HCT116 (cell line): ENCODE data around the gene ZNF18. TPM values are rescaled to one million over a fixed set of nuclear protein-coding genes. Genes with fewer than 3 reads are reported as not detected.

Experiments
- ATAC-seq: fragments of 200-7000 bp; cut with Tn5 transposase; 2 replicates; pipeline ENCODE4 v1.9.1; 2020; ENCODE audit warnings: mild to moderate bottlenecking, moderate library complexity
- BruUV-seq: library from RNA; stranded (reverse); fragments of 400-500 nt; replicated peaks from 2 replicates; lab custom pipeline; 2021; lab: Mats Ljungman, UMichigan
- CTCF ChIA-PET: fragments of 300-600 bp; sonication (Branson Sonifier 250); formaldehyde crosslinking; loops from one replicate; lab custom pipeline; 2021; ENCODE audit warnings: antibody characterized with exemption; lab: Charles Lee
- POLR2A ChIA-PET: fragments of 300-600, 350-600 bp; sonication (Branson Sonifier 250); formaldehyde crosslinking; loops from one replicate; lab custom pipeline; 2021; ENCODE audit warnings: antibody characterized with exemption; lab: Charles Lee
- RAD21 ChIA-PET, 2 experiments: fragments of 300-600 bp; sonication (Branson Sonifier 250); formaldehyde crosslinking; loops; one replicate each; lab custom pipeline; 2023; ENCODE audit warnings: low total read pairs in 2 of 2; ENCODE audit not compliant: uncharacterized antibody in 2 of 2, unreplicated experiment in 2 of 2, low non-redundant PET in 1 of 2; lab: Charles Lee
- DNase-seq: peaks from one replicate; pipeline ENCODE4 v3.0.0-alpha.2; 2010; ENCODE audit warnings: low read depth, low spot score
- H2AFZ ChIP-seq: fragments of 200-600 bp; shearing (Covaris generic), sonication (generic); 2 replicates; pipeline ENCODE4 v1.6.1; 2017; ENCODE audit warnings: low read depth, mixed run types, mixed read lengths, antibody characterized with exemption, low read length; ENCODE audit not compliant: poor library complexity, severe bottlenecking
- H3K27ac ChIP-seq: 2 replicates; pipeline ENCODE4 v1.5.1; 2012; ENCODE audit warnings: low read depth, low read length
- H3K27me3 ChIP-seq: fragments of 200-600 bp; sonication (generic); 2 replicates; pipeline ENCODE4 v1.6.1; 2016; ENCODE audit warnings: mixed run types, low read length, mixed read lengths; ENCODE audit not compliant: insufficient read depth
- H3K36me3 ChIP-seq, 2 experiments: fragments of 200-500 bp in 1 of 2; fragments of 200-600 bp in 1 of 2; sonication (Bioruptor generic) in 1 of 2; sonication (generic) in 1 of 2; 2 replicates each; pipeline versions ENCODE4 v1.5.1 to v1.6.1; 2014 to 2016; ENCODE audit warnings: low read length in 2 of 2, inconsistent platforms in 1 of 2, mixed read lengths in 1 of 2, mixed run types in 1 of 2; ENCODE audit not compliant: insufficient read depth in 2 of 2, control insufficient read depth in 1 of 2
- H3K4me1 ChIP-seq, 2 experiments: fragments of 200-600 bp in 1 of 2; sonication (generic) in 1 of 2; 2 replicates each; pipeline versions ENCODE4 v1.5.1 to v1.6.1; 2012 to 2017; ENCODE audit warnings: low read length in 2 of 2, inconsistent platforms in 1 of 2, mild to moderate bottlenecking in 1 of 2, mixed read lengths in 1 of 2, mixed run types in 1 of 2, moderate library complexity in 1 of 2; ENCODE audit not compliant: insufficient read depth in 2 of 2, control insufficient read depth in 1 of 2
- H3K4me2 ChIP-seq: fragments of 200-600 bp; sonication (generic); 2 replicates; pipeline ENCODE4 v1.6.1; 2017; ENCODE audit warnings: mixed run types, low read length, mixed read lengths
- H3K4me3 ChIP-seq, 2 experiments: fragments of 200-600 bp in 1 of 2; sonication (generic) in 1 of 2; replicated peaks in 1 of 2; 2 replicates each; pipeline ENCODE4 v1.5.1; 2011 to 2016; ENCODE audit warnings: low read length in 2 of 2, control low read depth in 1 of 2, low read depth in 1 of 2, mild to moderate bottlenecking in 1 of 2, mixed read lengths in 1 of 2, mixed run types in 1 of 2
- H3K79me2 ChIP-seq: fragments of 200-600 bp; sonication (generic); 2 replicates; pipeline ENCODE4 v1.6.1; 2017; ENCODE audit warnings: mild to moderate bottlenecking, mixed run types, low read length, moderate library complexity, mixed read lengths; ENCODE audit not compliant: insufficient read depth
- H3K9ac ChIP-seq: fragments of 200-600 bp; sonication (generic); 2 replicates; pipeline ENCODE4 v1.6.1; 2016; ENCODE audit warnings: low read length, mixed read lengths
- H3K9me2 ChIP-seq: fragments of 200-600 bp; sonication (generic), shearing (Covaris generic); 2 replicates; pipeline ENCODE4 v1.6.1; 2017; ENCODE audit warnings: mixed run types, mild to moderate bottlenecking, moderate library complexity; ENCODE audit not compliant: insufficient read depth
- H3K9me3 ChIP-seq, 2 experiments: fragments of 200-500 bp in 1 of 2; fragments of 200-600 bp in 1 of 2; sonication (Bioruptor generic) in 1 of 2; sonication (generic) in 1 of 2; 2 replicates each; pipeline ENCODE4 v1.6.1; 2014 to 2017; ENCODE audit warnings: low read length in 2 of 2, mixed read lengths in 2 of 2, inconsistent platforms in 1 of 2, low read depth in 1 of 2, mild to moderate bottlenecking in 1 of 2, mixed run types in 1 of 2, moderate library complexity in 1 of 2; ENCODE audit not compliant: control insufficient read depth in 1 of 2, insufficient read depth in 1 of 2
- H4K20me1 ChIP-seq: fragments of 200-600 bp; sonication (generic), shearing (Covaris generic); 2 replicates; pipeline ENCODE4 v1.6.1; 2017; ENCODE audit warnings: mixed run types, mild to moderate bottlenecking, moderate library complexity; ENCODE audit not compliant: insufficient read depth
- ATF3 ChIP-seq: IDR thresholded peaks from 2 replicates; pipeline ENCODE4 v1.6.1; 2012
- CBX3 ChIP-seq: IDR thresholded peaks from 2 replicates; pipeline ENCODE4 v1.6.1; 2012; ENCODE audit warnings: low read depth
- CEBPB ChIP-seq: IDR thresholded peaks from 2 replicates; pipeline ENCODE4 v1.6.1; 2012; ENCODE audit warnings: low read depth
- EZH2 ChIP-seq: fragments of 200-600 bp; sonication (generic); IDR thresholded peaks from 2 replicates; pipeline ENCODE4 v1.6.1; 2017; ENCODE audit warnings: antibody characterized with exemption, mixed run types
- EZH2phosphoT487 ChIP-seq: fragments of 200-600 bp; IDR thresholded peaks from 2 replicates; pipeline ENCODE4 v1.6.1; 2018; ENCODE audit warnings: antibody characterized with exemption, borderline replicate concordance
- FOSL1 ChIP-seq: IDR thresholded peaks from 2 replicates; pipeline ENCODE4 v1.6.1; 2012; ENCODE audit warnings: low read depth
- JUND ChIP-seq: IDR thresholded peaks from 2 replicates; pipeline ENCODE4 v1.6.1; 2012
- POLR2A ChIP-seq: IDR thresholded peaks from 2 replicates; pipeline ENCODE4 v1.7.0; 2011; ENCODE audit warnings: borderline replicate concordance; ENCODE audit not compliant: insufficient read depth, insufficient read length; ENCODE audit errors: extremely low read depth
- POLR2AphosphoS5 ChIP-seq: IDR thresholded peaks from 2 replicates; pipeline ENCODE4 v1.6.1; 2011; ENCODE audit warnings: mild to moderate bottlenecking, low read depth, low read length, moderate library complexity
- RAD21 ChIP-seq: IDR thresholded peaks from 2 replicates; pipeline ENCODE4 v1.6.1; 2012; ENCODE audit warnings: low read depth, mild to moderate bottlenecking
- SIN3A ChIP-seq: IDR thresholded peaks from 2 replicates; pipeline ENCODE4 v1.6.1; 2012; ENCODE audit warnings: low read depth
- SP1 ChIP-seq: IDR thresholded peaks from 2 replicates; pipeline ENCODE4 v1.6.1; 2012; ENCODE audit warnings: low read depth
- SRF ChIP-seq: IDR thresholded peaks from 2 replicates; pipeline ENCODE4 v1.6.1; 2012; ENCODE audit warnings: low read depth
- TCF7L2 ChIP-seq: IDR thresholded peaks from 2 replicates; pipeline ENCODE4 v1.7.0; 2011; ENCODE audit warnings: borderline replicate concordance, inconsistent platforms; ENCODE audit not compliant: insufficient read depth, insufficient read length; ENCODE audit errors: extremely low read depth
- ZBTB33 ChIP-seq: IDR thresholded peaks from 2 replicates; pipeline ENCODE4 v1.6.1; 2011; ENCODE audit warnings: mild to moderate bottlenecking, low read length, moderate library complexity; ENCODE audit not compliant: insufficient replicate concordance; ENCODE audit errors: extremely low read depth
- ZFX ChIP-seq: fragments of 450-650 bp; IDR thresholded peaks from 2 replicates; pipeline ENCODE4 v1.6.1; 2017
- ZNF274 ChIP-seq: fragments of 200-500 bp; sonication (Bioruptor generic); IDR thresholded peaks from 2 replicates; pipeline ENCODE4 v1.6.1; 2014; ENCODE audit warnings: mild to moderate bottlenecking, low read depth, low read length, inconsistent platforms
- intact Hi-C: fragments of 100-400 bp; cut with micrococcal nuclease; formaldehyde crosslinking; loops from 2 replicates; pipeline ENCODE4 v1.10.0; 2022
- total RNA-seq: library from RNA; stranded (reverse); gene quantifications from one replicate; pipeline ENCODE4 v1.2.1, GENCODE V29; 2021; ENCODE audit not compliant: unreplicated experiment
- TF ChIP-seq, protein P1 (sequence below): IDR thresholded peaks from 2 replicates; pipeline ENCODE4 v1.6.1; 2012
- TF ChIP-seq, protein P2 (sequence below): IDR thresholded peaks from 2 replicates; pipeline ENCODE4 v1.6.1; 2012; ENCODE audit warnings: low read depth

The ZNF18 gene
- total RNA-seq, 1 experiment from 2014 or later = 6.2 TPM

GRCh38 chr17:12034538-12034937 is 37.3 kb upstream of the ZNF18 start:
- H3K4me1 ChIP-seq = peaks cover 15 to 28% of the 10 kb centered on the region in 2 experiments
- TF ChIP-seq POLR2A = no peak
- TF ChIP-seq ATF3 = no peak
- TF ChIP-seq JUND = no peak
- no peak for TF ChIP-seq EZH2
- no peak for TF ChIP-seq TCF7L2
- TF ChIP-seq POLR2AphosphoS5 = no peak
- no peak for TF ChIP-seq CBX3
- TF ChIP-seq EZH2phosphoT487 = no peak
- no peak for TF ChIP-seq RAD21
- TF ChIP-seq SIN3A = no peak
- TF ChIP-seq SP1 = no peak
- no peak for TF ChIP-seq ZBTB33
- TF ChIP-seq, protein P1, sequence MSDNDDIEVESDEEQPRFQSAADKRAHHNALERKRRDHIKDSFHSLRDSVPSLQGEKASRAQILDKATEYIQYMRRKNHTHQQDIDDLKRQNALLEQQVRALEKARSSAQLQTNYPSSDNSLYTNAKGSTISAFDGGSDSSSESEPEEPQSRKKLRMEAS = no peak
- TF ChIP-seq SRF = no peak
- TF ChIP-seq ZNF274 = no peak
- TF ChIP-seq CEBPB = no peak
- no peak for TF ChIP-seq ZFX
- TF ChIP-seq, protein P2, sequence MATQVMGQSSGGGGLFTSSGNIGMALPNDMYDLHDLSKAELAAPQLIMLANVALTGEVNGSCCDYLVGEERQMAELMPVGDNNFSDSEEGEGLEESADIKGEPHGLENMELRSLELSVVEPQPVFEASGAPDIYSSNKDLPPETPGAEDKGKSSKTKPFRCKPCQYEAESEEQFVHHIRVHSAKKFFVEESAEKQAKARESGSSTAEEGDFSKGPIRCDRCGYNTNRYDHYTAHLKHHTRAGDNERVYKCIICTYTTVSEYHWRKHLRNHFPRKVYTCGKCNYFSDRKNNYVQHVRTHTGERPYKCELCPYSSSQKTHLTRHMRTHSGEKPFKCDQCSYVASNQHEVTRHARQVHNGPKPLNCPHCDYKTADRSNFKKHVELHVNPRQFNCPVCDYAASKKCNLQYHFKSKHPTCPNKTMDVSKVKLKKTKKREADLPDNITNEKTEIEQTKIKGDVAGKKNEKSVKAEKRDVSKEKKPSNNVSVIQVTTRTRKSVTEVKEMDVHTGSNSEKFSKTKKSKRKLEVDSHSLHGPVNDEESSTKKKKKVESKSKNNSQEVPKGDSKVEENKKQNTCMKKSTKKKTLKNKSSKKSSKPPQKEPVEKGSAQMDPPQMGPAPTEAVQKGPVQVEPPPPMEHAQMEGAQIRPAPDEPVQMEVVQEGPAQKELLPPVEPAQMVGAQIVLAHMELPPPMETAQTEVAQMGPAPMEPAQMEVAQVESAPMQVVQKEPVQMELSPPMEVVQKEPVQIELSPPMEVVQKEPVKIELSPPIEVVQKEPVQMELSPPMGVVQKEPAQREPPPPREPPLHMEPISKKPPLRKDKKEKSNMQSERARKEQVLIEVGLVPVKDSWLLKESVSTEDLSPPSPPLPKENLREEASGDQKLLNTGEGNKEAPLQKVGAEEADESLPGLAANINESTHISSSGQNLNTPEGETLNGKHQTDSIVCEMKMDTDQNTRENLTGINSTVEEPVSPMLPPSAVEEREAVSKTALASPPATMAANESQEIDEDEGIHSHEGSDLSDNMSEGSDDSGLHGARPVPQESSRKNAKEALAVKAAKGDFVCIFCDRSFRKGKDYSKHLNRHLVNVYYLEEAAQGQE = no peak
- TF ChIP-seq FOSL1 = no peak
- TF ChIP-seq, all 23 proteins: peak for 0
- H3K9me2 ChIP-seq = no peaks in the 10 kb centered on the region
- no peak overlapping the region for H2AFZ ChIP-seq
- peaks cover 12% of the 10 kb centered on the region; the same call in 1 of the 2 replicates for H4K20me1 ChIP-seq
- ATAC-seq = no peak
- DNase-seq = no peak
- no TSS peak for BruUV-seq
- ChIA-PET RAD21 (no interaction called here), CTCF (no interaction called here), POLR2A (interaction anchor here (1.7 kb wide), 1 partner anchor 10 kb away, joined by 4 read pairs; no protein-coding TSS in a partner anchor)
- H3K27ac ChIP-seq = no peak overlapping the region
- no peaks in the 10 kb centered on the region for H3K9me3 ChIP-seq
- no peak overlapping the region for H3K4me3 ChIP-seq
- H3K9ac ChIP-seq = no peak overlapping the region
- 0 out of 4 replicates have a peak, but pooled peaks cover 0 to 6% of the 10 kb centered on the region in 2 experiments for H3K36me3 ChIP-seq
- peaks cover 100% of the 10 kb centered on the region for H3K79me2 ChIP-seq
- no peaks in the 10 kb centered on the region for H3K27me3 ChIP-seq
- intact Hi-C loops = no loop called here
- H3K4me2 ChIP-seq = no peak overlapping the region
